Measurements from ENCODE around the gene CAPZB. TPM values are rescaled to one million over a fixed set of nuclear protein-coding genes. Genes with fewer than 3 reads are reported as not detected.

The CAPZB gene
- total and polyA plus RNA-seq, 2 donors (not counting 3 experiments of a cell fraction or from before 2014, with no cell fraction given) = 196 to 347 TPM

DNA sequence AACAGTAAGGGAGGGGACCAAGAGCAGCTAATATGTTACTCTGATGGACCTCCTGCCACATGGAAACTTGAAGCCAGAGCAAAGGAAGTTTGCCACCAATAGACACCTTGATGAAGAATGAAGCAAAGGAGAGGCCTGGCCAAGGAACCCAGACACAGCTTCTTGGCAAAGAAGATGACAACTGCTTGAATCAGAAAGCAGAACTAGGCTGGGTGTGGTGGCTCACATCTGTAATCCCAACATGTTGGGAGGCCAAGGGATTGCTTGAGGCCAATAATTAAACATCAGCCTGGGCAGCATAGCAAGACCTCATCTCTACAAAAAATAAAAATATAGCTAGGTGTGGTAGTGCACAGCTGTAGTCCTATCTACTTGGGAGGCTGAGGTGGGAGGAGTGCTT lies 31.7 kb upstream of the CAPZB start:
- dilution Hi-C loops (cut with MboI; ENCODE audit: extremely low pct_ligation_motif_present, low sequenced_read_pairs) = no loop called here
- Histone ChIP-seq H3K9me1 (replicated peaks; ENCODE audit: control insufficient read depth, extremely low read depth, insufficient read depth, low read length) (no peaks in the 10 kb centered on the region), H3K27ac (ENCODE audit: insufficient read depth, low read depth, low read length) (no peak overlapping the region), H3K9me3 (replicated peaks; ENCODE audit: control insufficient read depth, insufficient read depth, low read length) (no peaks in the 10 kb centered on the region), H2AFZ (ENCODE audit: low read depth, low read length) (no peak overlapping the region), H3K27me3 (ENCODE audit: control insufficient read depth in 2 of 2, insufficient read depth in 2 of 2, low read length in 2 of 2) (peaks cover 2 to 3% of the 10 kb centered on the region in 2 experiments), H3K4me2 (ENCODE audit: insufficient read depth, low read length) (no peak overlapping the region), H3K4me1 (ENCODE audit: control insufficient read depth, extremely low read depth, insufficient read depth, low read length) (no peaks in the 10 kb centered on the region), H3K4me3 (replicated peaks in 1 of 3; ENCODE audit: insufficient read depth in 1 of 3, low read depth in 1 of 3, low read length in 3 of 3) (no peak overlapping the region), H3K9ac (replicated peaks; ENCODE audit: extremely low read depth, insufficient read depth, low read length) (no peak overlapping the region), H3K36me3 (ENCODE audit: control insufficient read depth in 2 of 2, extremely low read depth in 1 of 2, insufficient read depth in 2 of 2, low read length in 2 of 2) (no peaks in the 10 kb centered on the region), H3K79me2 (ENCODE audit: control insufficient read depth, insufficient read depth, low read length) (no peaks in the 10 kb centered on the region), H4K20me1 (replicated peaks; ENCODE audit: control insufficient read depth, extremely low read depth, insufficient read depth, low read length) (no peaks in the 10 kb centered on the region)
- BruUV-seq (replicated peaks) = no TSS peak
- FAIRE-seq = no peak
- intact Hi-C loops (cut with micrococcal nuclease) = no loop called here
- TF ChIP-seq, protein P1, sequence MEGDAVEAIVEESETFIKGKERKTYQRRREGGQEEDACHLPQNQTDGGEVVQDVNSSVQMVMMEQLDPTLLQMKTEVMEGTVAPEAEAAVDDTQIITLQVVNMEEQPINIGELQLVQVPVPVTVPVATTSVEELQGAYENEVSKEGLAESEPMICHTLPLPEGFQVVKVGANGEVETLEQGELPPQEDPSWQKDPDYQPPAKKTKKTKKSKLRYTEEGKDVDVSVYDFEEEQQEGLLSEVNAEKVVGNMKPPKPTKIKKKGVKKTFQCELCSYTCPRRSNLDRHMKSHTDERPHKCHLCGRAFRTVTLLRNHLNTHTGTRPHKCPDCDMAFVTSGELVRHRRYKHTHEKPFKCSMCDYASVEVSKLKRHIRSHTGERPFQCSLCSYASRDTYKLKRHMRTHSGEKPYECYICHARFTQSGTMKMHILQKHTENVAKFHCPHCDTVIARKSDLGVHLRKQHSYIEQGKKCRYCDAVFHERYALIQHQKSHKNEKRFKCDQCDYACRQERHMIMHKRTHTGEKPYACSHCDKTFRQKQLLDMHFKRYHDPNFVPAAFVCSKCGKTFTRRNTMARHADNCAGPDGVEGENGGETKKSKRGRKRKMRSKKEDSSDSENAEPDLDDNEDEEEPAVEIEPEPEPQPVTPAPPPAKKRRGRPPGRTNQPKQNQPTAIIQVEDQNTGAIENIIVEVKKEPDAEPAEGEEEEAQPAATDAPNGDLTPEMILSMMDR (IDR thresholded peaks at IDR 0.05; ENCODE audit: extremely low read depth in 1 of 2, insufficient read depth in 1 of 2, low read depth in 1 of 2, low read length in 2 of 2) = no peak
- TF ChIP-seq JUN (IDR thresholded peaks at IDR 0.05; ENCODE audit: borderline replicate concordance, insufficient read depth, insufficient read length, low read depth) = no peak
- TF ChIP-seq POLR2A (IDR thresholded peaks at IDR 0.05; ENCODE audit: low read depth, low read length) = no peak
- TF ChIP-seq MYC (IDR thresholded peaks at IDR 0.05; ENCODE audit: low read depth, low read length) = no peak
- no peak for TF ChIP-seq POLR2AphosphoS5 (IDR thresholded peaks at IDR 0.05; ENCODE audit: insufficient read depth, low read depth, low read length)
- TF ChIP-seq EZH2 (IDR thresholded peaks at IDR 0.05; ENCODE audit: borderline replicate concordance, low read depth, low read length, severe bottlenecking) = no peak
- no peak for TF ChIP-seq FOS (IDR thresholded peaks at IDR 0.05; ENCODE audit: borderline replicate concordance, insufficient read depth, low read length)
- no peak for TF ChIP-seq GATA2 (IDR thresholded peaks at IDR 0.05; ENCODE audit: insufficient read depth, insufficient read length, low read depth, low read length)
- TF ChIP-seq, protein P2, sequence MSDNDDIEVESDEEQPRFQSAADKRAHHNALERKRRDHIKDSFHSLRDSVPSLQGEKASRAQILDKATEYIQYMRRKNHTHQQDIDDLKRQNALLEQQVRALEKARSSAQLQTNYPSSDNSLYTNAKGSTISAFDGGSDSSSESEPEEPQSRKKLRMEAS (IDR thresholded peaks at IDR 0.05; ENCODE audit: insufficient read depth, insufficient read length) = no peak
- ChIA-PET CTCF (interaction anchor here (0.9 kb wide), 1 partner anchor 13 kb away, joined by 3 read pairs; no protein-coding TSS in a partner anchor), POLR2A (no interaction called here)
- no peak for DNase-seq (ENCODE audit: low read depth, low spot score)
